Tibial artery (tissue), 4 donors: ENCODE measurements around the gene ZNF652.

ENCODE experiments used
- DNase-seq, 2 donors: peaks; one replicate each; pipeline ENCODE4 v3.0.0-alpha.2; 2019
- H3K27ac ChIP-seq, 2 donors: fragments of 200-600 bp; sonication (generic) in 1 of 2; 1 replicate in 1 of 2; 2 replicates in 1 of 2; pipeline ENCODE4 v1.5.1; 2018 to 2019; ENCODE audit warnings: mild to moderate bottlenecking in 1 of 2
- H3K27me3 ChIP-seq, 2 donors: fragments of 200-600 bp; sonication (generic) in 1 of 2; one replicate each; pipeline versions ENCODE4 v1.5.1 to v1.6.0; 2016 to 2019
- H3K36me3 ChIP-seq, 3 donors: fragments of 200-600 bp; sonication (generic) in 2 of 3; one replicate each; pipeline ENCODE4 v1.5.1; 2016 to 2019; ENCODE audit warnings: mild to moderate bottlenecking in 2 of 3
- H3K4me1 ChIP-seq, 4 donors: fragments of 200-600 bp; sonication (generic) in 2 of 4; 1 replicate in 3 of 4; 2 replicates in 1 of 4; pipeline ENCODE4 v1.5.1; 2016 to 2019
- H3K4me3 ChIP-seq, 2 donors: fragments of 200-600 bp; sonication (generic) in 1 of 2; 1 replicate in 1 of 2; 2 replicates in 1 of 2; pipeline ENCODE4 v1.5.1; 2018 to 2019; ENCODE audit warnings: mild to moderate bottlenecking in 2 of 2
- H3K9me3 ChIP-seq, 3 donors: fragments of 200-600 bp; sonication (generic) in 1 of 3; one replicate each; pipeline ENCODE4 v1.5.1; 2016 to 2019
- intact Hi-C: fragments of 100-400 bp; cut with DNase I; formaldehyde crosslinking; loops from one replicate; pipeline ENCODE4 v1.15.0; 2023; ENCODE audit warnings: low total_unique reads
- TF ChIP-seq, protein P1 (sequence below), 2 experiments: fragments of 200-600 bp in 1 of 2; fragments of 450-650 bp in 1 of 2; IDR thresholded peaks; one replicate each; pipeline ENCODE4 v1.5.1; 2017 to 2019; ENCODE audit warnings: antibody characterized with exemption in 2 of 2, mild to moderate bottlenecking in 1 of 2, moderate library complexity in 1 of 2

Gene ZNF652

DNA sequence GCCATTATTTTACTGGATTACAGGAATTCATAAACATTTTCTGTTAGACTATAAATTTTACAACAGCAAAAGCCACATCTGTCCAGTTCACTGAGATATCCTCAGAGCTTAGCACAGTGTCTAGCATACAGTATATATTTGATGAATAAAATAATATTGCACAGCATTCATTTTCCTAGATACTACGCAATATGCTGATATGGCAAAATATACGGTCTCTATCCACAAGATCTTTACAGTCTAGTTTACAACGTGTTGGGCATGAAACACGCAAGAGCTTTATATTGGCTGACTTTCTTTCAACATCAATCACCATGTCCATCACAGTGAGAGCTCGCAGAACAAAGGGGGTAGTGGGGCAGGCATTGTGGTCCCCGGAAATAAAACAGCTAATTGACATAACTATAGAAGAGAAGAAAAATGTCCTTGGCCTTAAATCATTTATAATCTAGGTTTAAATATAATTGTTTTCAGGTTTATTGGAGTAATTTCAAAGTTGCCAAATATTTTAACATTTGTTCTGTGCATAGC lies 43.5 kb downstream of the ZNF652 start:
- no peak overlapping the region for H3K27ac ChIP-seq
- no peaks in the 10 kb centered on the region for H3K9me3 ChIP-seq
- H3K36me3 ChIP-seq: peaks cover 0 to 9% (median 9%) of the 10 kb centered on the region in 3 donors
- no peak overlapping the region for H3K4me3 ChIP-seq
- intact Hi-C loops: loop anchor here (10.0 kb wide), 1 partner anchor 226 kb away; no protein-coding TSS in a partner anchor
- H3K4me1 ChIP-seq: peaks cover 0 to 14% (median 6%) of the 10 kb centered on the region in 4 donors
- no peaks in the 10 kb centered on the region for H3K27me3 ChIP-seq
- DNase-seq: no peak
- TF ChIP-seq, protein P1, sequence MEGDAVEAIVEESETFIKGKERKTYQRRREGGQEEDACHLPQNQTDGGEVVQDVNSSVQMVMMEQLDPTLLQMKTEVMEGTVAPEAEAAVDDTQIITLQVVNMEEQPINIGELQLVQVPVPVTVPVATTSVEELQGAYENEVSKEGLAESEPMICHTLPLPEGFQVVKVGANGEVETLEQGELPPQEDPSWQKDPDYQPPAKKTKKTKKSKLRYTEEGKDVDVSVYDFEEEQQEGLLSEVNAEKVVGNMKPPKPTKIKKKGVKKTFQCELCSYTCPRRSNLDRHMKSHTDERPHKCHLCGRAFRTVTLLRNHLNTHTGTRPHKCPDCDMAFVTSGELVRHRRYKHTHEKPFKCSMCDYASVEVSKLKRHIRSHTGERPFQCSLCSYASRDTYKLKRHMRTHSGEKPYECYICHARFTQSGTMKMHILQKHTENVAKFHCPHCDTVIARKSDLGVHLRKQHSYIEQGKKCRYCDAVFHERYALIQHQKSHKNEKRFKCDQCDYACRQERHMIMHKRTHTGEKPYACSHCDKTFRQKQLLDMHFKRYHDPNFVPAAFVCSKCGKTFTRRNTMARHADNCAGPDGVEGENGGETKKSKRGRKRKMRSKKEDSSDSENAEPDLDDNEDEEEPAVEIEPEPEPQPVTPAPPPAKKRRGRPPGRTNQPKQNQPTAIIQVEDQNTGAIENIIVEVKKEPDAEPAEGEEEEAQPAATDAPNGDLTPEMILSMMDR (IDR thresholded peaks at IDR 0.05): no peak

DNA sequence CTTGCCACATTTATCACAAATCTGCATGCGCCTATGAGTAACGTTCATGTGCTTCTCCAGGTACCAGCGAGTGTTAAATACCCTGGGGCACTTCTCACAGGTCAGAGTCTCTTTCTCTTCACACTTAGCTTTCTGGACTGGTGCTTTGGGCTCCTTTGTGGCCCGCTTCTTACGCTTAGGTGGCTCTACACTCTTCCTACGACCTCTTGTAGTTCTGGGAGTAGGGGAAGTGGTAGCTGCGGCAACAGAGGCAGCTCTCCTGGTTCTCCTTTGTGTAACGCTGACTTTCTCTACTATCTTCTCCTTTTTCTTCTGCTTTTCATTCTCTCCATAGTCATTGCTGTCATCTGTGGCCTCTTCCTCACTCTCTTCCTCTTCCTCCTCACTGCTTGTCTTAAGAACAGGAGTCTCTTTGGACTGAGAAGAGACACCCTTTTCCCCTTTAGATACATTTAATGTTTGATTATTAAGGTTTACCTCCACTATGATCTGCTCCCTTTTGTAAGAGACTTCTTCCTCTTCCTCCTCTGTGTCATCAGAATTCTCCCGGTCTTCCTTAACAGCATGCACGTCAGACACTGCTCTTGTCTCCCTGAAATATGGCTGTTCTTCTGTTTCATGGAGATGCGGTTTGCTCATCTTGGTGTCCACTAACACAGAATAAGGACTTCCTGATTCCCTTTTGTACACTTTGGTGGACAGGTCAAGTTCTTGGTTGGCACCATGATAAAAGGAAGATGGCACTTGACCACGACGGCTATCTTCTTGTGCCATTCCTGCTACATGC lies 45.0 kb downstream of the ZNF652 start:
- DNase-seq: no peak

DNA sequence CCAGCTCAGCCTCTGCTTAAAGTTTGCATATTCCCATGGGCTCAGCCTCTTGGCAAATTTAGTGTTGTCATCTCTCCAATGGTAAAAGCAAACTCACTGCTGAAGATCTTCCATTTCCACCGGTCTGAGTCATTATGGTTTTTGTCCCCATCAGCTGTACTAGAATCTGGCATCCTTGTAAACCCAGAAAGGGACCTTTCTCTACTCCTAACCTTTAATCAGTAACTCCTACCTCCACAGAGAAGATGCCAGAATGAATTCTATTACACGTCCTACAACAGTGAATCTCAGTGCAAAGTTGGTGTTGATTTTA lies 45.8 kb downstream of the ZNF652 start:
- TF ChIP-seq, protein P1 (IDR thresholded peaks at IDR 0.05): no peak
- DNase-seq: no peak
- H3K9me3 ChIP-seq: no peaks in the 10 kb centered on the region
- no peak overlapping the region for H3K4me3 ChIP-seq
- peaks cover 0 to 14% (median 6%) of the 10 kb centered on the region in 4 donors for H3K4me1 ChIP-seq
- no peaks in the 10 kb centered on the region for H3K27me3 ChIP-seq
- no peak overlapping the region for H3K27ac ChIP-seq
- peaks cover 5 to 29% (median 22%) of the 10 kb centered on the region in 3 donors for H3K36me3 ChIP-seq
- intact Hi-C loops: loop anchor here (10.0 kb wide), 1 partner anchor 229 kb away; no protein-coding TSS in a partner anchor

More for the DNA sequence above, 45.0 kb downstream of the ZNF652 start:
- Histone ChIP-seq H3K4me1 (peaks cover 0 to 14% (median 6%) of the 10 kb centered on the region in 4 donors), H3K27ac (no peak overlapping the region), H3K9me3 (no peaks in the 10 kb centered on the region), H3K36me3 (peaks cover 0 to 21% (median 14%) of the 10 kb centered on the region in 3 donors), H3K4me3 (no peak overlapping the region), H3K27me3 (no peaks in the 10 kb centered on the region)
- intact Hi-C loops: loop anchor here (10.0 kb wide), 1 partner anchor 228 kb away; no protein-coding TSS in a partner anchor
- TF ChIP-seq, protein P1 (IDR thresholded peaks at IDR 0.05): no peak

DNA sequence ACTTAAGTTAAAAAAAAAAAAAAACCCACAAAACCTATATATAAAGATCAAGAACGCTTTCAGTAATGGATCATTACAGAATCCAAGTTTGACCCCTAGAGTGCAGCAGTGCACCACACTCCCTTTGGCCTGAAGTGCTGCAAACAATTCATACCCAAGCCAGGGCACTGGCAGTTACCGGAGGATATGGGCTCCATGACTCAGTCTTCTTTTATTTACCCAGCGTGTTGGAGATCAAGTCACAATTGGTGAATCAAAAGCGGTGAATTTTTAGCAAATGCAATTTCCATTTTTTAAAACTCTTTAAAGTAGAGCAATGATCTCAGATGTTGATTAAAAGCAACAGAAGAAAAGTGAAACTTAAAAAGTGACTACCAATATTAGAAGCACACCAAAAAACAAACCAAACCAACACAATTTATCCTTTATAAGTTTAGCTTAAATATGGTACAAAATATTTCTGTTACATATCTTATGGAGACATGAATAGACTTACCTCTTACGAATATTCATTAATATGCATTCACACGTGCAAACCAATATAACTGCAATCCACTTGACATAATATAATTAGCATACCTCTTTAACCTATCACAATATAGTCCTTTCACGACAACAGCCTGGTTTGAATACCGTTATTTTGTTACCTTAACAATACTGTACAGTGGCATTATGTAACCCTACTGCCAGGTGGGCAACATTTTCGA lies 46.3 kb downstream of the ZNF652 start:
- DNase-seq: peak; percentile 81

DNA sequence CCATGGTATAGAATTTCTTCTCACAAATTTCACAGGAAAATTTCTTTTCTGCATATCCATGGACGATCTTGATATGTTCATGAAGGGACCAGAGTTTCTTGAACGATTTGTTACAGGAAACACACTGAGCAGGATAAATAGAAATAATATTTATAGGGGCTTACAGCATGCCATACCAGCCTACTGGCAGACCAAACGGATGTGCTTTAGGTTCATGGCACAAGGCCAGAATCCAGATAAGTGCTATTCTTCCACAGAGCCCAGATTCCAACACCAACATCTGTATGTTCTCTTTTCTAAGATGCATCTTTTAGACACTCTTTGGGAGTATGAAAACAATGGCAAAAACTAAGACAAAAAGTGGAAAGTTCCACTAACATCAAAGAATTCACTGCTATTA lies 49.3 kb downstream of the ZNF652 start:
- TF ChIP-seq, protein P1 (IDR thresholded peaks at IDR 0.05): no peak
- peaks cover 13 to 45% (median 31%) of the 10 kb centered on the region in 3 donors for H3K36me3 ChIP-seq
- no peak overlapping the region for H3K4me3 ChIP-seq
- peaks cover 0 to 14% (median 6%) of the 10 kb centered on the region in 4 donors for H3K4me1 ChIP-seq
- intact Hi-C loops: loop anchor here (10.0 kb wide), 1 partner anchor 232 kb away; no protein-coding TSS in a partner anchor
- DNase-seq: no peak
- no peaks in the 10 kb centered on the region for H3K27me3 ChIP-seq
- H3K9me3 ChIP-seq: no peaks in the 10 kb centered on the region
- no peak overlapping the region for H3K27ac ChIP-seq

More for the DNA sequence above, 46.3 kb downstream of the ZNF652 start:
- TF ChIP-seq, protein P1 (IDR thresholded peaks at IDR 0.05): peak; percentile 80 to 81
- H3K27me3 ChIP-seq: no peaks in the 10 kb centered on the region
- peaks cover 0 to 14% (median 6%) of the 10 kb centered on the region in 4 donors for H3K4me1 ChIP-seq
- intact Hi-C loops: loop anchor here (2.0 to 10.0 kb wide), 2 partner anchors 79 to 229 kb away; no protein-coding TSS in a partner anchor
- no peak overlapping the region for H3K27ac ChIP-seq
- peaks cover 10 to 34% (median 28%) of the 10 kb centered on the region in 3 donors for H3K36me3 ChIP-seq
- H3K4me3 ChIP-seq: no peak overlapping the region
- no peaks in the 10 kb centered on the region for H3K9me3 ChIP-seq
